ENCODE measurements around the gene SFXN4.

DNA sequence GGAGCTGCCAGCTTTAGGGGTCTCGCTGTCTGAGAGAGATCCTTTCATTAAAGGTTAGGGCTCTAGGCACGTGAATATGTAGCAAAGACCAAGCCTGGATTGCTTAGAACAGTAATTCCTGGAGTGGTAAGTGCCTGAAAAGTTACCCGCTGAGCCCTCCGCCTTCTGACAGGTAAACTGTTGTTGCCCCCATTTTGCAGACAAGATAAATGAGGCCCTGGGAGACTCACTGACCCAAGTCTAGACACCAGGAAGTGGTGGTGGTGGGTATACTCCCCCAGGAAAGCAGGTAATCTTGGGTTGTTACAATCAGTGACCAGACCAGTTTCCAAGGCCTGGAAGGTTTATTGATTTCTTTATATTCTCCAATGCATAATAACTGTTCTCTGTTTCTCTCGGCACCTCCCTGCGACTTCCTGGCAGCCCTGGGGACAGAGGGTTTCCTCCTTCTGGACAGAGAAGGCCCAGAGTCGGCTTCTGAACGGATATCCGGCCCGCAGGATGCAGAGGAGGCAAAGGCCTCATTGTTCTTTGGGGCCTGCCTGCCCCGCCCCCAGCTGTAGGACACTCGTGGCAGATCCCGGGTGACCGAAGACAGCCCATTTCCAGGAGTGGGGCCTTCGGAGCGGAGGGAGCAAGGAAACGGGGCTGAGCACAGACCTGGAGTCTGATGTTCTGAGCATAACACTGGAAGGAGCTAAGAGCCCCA, 40.5 kb upstream of the SFXN4 start:
- TF ChIP-seq CTCF (conservative IDR thresholded peaks at IDR 0.05 in 1 of 2, IDR thresholded peaks at IDR 0.05 in 1 of 2; ENCODE audit: low read depth in 1 of 2, low read length in 2 of 2) (no peak), EZH2 (IDR thresholded peaks at IDR 0.05; ENCODE audit: low read length, missing control alignments) (no peak)
